ENCODE measurements around the gene MEX3D.

MEX3D gene

DNA sequence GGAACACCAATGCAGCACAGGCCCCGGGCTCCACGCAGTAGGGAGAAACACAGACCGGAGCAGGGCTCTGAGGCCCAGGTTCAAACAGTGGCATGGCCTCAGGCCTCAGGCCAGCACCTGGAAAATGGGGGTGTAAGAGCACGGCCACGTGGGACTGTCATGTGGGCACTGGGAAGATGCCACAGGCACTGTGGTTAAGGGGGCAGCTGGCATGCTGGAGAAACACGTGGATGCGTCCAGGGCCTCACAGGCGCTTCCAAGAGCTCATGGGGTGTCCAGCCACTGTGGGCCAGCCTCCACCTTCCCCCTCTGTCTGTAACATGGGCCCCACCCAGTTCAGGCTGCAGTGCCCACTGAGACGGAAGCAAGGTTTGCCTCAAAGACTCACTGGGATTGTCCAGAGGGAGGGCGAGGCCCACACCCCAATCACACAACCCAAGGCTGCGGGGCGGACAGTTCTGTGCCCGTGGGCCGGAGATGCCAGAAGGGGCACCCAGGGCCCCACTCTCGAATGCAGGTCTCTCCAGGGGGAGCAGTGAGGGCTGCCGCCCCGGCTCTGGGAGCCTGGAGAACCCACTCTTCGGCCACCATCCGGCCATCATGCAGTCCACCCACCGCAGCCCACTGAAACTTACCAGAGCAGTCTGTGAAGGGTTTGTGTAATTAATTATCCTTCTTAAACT lies 30.8 kb upstream of the MEX3D start:
- no peak for DNase-seq

DNA sequence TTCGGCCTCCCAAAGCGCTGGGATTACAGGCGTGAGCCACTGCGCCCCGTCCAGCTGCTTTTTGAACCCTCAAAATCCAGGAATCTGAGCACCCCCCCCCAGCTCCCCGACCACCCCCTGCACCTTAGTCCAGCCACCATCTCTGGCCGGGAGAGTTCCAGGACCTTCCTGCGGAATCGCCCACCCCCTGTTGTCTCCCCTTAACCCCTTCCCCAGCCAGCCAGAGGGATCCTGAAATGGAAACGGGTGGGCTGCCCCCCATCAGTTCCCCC lies 25.3 kb upstream of the MEX3D start:
- DNase-seq = no peak

- peak; percentile 86 for DNase-seq
Observed at GRCh38 chr19:1592755-1593500, 24.8 kb upstream of the MEX3D start, which contains the start of gene MBD3. Gene MBD3, minus strand, starts transcription at chr19:1592865. Its CDS starts 234 bp downstream, at chr19:1592631.

DNA sequence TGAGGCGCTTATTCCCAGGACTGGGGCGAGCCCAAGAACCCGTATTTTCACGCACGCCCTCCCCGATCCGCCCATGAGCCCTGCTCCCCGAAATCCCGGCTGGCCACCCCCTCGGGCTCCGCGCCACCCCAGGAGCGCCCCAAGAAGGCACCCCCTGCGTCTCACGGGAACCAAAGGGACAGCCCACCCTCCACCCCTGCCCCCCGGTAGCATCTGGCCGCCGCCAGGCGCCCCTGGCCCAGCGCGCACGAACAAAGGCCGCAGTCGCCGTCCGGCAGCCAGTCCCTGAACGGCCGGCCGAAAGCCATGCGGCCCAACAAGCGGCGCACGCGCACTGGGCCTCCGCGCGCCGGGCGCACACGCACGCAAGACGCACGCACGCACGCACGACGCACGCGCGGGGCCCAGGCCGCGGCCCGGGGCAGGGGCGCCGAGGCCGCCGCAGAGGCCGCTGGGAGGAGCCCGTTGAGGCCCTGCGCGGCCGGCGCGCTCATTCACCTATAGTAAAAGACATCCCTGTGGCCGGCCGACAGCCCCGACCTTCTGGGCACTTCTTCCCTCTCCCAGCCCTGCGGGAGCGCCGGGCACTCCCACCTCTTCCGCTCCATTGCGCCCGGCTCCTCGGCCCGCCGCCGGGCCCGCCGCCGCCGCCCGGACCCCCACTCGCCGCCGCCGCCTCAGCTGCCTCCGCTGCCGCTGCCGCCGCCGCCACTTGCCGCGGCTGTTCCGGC lies 24.1 kb upstream of the MEX3D start:
- DNase-seq = peak; percentile 90

GRCh38 chr19:1591421-1592023 lies 23.4 kb upstream of the MEX3D start:
- DNase-seq = no peak

DNA sequence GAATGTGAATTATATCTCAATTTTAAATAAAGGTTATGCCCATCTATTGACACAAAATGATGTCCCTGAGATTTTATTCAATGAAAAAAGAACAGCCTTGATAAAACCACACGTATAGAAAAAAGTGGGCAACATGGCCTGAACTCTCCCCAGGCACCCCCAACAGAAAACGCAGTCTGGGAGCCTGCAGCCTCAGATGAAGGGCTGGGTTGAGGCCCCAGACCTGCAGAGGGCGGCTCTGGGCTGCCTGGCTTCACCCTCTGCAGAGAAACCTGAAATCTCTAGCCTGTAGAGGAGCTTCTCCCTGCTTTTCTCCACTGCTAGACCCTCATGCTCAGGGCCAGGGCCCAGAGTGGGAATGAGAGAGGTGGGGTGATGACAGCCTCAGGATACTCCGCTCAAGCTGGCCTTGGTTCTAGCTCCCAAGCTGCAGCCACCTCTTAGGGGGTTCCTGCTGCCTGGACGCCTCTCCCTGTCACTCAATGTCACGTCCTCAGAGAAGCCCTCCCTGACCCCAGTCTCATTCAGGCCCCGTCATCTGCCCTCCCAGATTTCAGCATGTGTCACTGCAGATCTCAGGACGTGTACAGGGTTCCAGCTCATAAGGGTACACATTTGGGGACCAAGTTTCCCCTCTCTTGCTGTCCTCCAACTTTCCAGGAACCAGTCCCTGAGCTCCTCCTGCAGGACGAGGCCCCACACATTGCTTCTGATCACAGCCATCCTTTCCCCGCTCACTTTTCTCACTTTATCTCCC lies 22.7 kb upstream of the MEX3D start:
- no peak for DNase-seq

DNA sequence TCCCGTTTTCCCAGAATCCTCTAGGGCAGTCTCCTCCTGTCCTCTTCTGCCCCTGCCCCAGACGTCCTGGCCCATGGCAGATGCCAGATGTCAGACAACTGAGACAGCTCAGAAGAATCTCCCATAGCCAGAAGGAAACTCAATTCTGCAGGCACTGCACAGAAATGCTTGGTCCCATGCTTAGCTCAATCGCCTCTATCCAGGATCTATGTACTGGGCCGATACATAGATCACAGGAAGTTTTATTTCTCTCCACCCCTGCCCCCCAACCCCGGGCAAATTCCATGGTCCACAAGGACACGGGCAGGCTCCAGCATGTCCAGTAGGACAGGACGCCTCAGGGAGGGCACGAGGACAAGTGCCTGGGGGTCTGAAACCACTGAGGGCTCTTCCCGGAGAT lies 19.7 kb upstream of the MEX3D start:
- no peak for DNase-seq

DNA sequence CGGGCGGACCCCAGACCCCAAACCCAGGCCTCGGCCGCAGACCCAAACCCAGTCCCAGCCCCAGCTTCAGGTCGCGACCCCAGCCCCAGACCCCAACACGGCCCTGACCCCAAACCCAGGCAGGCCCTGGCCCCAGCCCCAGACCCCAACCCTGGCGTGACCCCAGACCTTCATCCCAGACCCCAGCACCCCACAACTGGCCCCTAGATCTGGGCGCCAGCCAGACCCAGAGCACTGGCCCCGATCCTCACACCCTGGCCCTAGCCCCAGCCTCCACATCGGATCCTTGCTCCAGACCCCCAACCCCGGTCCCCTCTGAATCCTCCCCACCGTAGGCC lies 17.1 kb upstream of the MEX3D start:
- DNase-seq = no peak

DNA sequence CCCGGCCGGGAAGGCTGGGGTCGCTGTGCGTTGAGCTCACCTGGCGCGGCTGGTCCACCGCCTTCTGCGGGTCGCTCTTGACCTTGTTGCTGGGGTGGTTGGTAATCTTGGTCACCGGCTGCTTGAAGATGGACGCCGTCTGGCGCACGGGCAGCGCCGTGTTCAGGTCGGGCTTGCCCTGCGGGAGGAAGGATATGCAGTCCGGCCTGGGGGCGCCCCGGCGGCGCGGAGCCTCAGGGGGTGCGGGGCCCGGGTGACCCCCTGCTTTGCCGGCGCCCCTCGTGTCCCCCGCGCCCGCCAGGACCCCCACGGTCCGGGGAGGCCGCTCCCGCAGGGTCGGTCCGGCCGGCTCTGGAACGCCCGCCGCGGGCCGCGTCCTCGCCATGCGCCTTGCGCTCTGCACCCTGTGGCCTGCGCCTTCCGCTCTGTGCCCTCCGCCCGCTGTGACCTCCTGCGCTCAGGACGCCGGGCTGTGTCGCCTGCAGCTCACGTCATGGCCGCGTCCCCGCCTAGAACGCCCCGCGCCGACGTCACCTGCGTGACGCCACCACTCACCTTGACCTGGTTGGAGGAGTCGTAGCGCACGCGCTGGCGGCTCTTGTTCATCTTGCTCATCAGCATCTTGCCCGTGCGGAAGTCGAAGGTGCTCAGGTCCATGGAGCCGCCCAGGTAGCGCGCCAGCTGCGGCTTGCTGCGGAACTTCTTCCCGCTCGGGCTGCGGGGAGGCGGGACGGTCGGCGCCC lies 16.5 kb upstream of the MEX3D start:
- DNase-seq = no peak

GRCh38 chr19:1582201-1582600 lies 14.1 kb upstream of the MEX3D start:
- DNase-seq = no peak

DNA sequence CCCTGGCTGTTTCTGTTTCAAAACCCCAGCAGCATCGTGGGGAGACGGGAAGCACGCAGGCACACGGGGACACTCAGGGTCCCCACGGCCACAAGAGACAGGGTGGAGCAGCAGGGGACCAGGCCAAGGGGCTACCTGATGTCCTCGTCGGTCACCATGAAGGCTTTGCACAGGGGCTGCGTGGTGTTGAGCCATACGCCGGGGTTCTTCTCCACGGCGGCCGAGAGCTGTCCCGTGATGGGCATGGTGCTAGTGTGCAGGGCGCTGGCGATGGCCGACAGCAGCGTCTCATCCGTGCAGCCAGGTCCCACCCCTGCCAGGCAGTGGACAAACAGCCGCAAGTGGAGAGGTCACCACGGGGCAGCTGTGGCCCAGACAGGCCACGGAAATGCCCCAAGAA lies 12.8 kb upstream of the MEX3D start:
- no peak for DNase-seq

GRCh38 chr19:1580382-1580781 lies 12.3 kb upstream of the MEX3D start:
- no peak for DNase-seq

- no peak for DNase-seq
Observed at GRCh38 chr19:1579222-1579621, 11.1 kb upstream of the MEX3D start.

DNA sequence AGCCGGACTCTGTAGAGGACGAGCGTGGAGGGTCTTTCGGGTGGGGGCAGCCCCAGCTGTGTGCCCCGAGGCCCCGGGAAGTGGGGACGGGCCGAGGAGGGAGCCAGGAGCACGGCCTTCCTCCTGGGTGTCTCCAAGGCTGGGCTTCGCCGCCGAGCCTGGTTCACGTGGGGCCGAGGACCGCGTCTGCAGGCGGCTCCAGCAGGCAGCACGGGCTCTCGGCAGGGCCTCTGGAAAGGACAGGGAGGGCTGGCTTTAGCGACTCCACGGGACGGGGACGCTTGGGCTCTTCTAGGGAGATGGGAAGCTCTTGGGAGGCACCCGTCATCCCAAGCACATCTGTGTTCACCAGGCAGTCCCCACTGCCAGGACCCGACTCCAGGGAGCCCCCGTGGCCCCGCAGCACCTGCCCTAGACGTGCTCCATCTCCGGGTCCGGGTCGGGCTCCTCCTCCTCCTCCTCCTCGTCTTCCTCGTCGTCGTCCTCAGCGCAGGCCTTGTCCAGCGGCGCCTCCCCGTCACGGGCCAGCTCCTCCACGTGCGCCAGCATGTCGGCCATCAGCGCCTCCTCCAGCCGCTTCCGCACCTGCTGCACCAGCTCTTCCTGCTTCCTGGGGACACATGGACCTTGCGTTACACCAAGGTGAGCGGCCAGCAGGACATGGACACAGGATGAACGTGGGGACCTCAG lies 9.9 kb upstream of the MEX3D start:
- no peak for DNase-seq

DNA sequence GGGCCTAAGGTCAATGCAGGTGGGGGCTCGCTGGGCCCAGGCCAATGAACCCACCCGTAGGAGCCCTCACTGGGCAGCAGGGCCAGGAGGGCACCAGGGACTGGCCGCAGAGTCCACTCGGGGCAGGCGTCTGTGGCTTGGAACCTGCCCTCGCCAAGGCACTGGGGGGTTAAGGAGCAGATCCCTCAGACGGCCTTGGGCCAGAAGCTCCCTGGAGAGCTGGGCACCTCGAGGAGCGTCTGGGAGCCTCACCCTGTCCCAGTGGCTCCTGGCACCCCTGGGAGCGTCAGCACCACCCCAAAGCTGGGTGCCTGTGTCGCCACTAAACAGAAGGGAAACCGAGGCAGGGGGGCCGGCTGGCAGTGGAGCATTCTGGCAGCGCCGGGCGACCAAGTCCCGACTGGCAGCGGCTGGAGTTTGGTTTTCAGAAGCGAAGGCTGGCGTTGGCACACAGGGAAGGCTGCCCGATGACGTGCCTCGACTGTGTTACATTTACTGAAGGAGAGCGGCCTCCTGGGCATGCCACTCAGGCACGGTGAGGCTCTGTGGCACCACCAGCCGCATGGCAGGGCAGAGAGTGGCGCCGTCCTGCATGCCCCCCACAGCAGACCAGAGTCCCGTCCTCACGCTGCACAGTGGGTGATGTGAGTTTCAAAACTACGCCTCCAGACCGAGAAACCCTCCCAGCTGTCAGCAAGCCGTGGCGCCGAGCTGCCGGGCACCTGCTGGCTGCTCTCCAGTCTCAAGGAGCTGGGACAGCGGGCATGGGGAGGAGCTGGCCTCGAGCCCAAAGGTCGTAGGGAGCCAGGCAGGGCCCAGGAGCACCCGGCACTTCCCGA lies 9.2 kb upstream of the MEX3D start:
- DNase-seq = no peak

- DNase-seq = no peak
Observed at GRCh38 chr19:1576242-1577089, 8.3 kb upstream of the MEX3D start.

DNA sequence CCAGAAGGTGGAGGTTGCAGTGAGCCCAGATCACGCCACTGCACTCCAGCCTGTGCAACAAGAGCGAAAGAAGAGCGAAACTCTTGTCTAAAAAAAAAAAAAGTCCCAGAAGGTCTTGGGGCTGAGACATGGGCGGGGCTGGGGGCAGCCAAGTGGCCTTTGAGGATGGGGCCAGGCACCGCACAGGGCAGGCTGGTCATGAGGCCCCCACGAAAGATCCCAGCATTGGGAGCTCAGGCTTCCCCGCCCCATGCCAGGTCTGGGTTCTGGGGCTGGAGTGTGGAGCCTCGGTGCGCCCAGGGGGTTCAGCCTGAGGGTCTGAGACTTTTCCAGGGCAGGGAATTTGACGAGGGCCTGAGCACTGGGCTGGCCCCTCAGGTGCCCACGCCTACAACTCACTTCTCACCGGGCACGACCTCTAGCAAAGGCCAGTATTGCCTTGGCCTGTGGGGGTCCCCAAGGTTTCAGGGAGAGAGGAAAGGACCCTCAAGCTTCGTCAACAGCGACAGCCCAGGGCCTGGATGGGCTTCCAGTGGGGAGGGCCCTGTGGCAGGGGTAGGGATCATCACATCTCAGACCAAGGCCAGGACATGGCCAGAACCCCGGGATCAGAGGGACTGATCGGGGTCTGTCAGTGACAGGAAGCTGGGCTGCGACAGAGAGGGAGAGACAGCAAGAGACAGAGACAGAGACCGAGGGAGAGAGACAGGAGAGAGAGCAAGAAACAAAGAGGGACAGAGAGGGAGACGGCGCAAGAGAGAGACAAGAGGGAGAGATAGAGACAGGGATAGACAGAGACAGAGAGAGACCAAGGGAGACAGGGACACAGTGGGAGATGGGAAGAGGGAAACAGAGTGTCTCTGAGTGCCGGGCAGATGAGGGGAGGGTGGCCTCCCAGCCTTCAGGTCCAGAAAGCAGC lies 7.5 kb upstream of the MEX3D start:
- DNase-seq = no peak

Measured in right kidney (tissue), 1 donor.